CD1c-positive myeloid dendritic cell (primary cell): ENCODE data around the gene WIPF1.

Source experiments
- DNase-seq: peaks from one replicate; pipeline ENCODE4 v3.0.0-alpha.2; 2016; ENCODE audit errors: extremely low spot score

Gene WIPF1

DNA sequence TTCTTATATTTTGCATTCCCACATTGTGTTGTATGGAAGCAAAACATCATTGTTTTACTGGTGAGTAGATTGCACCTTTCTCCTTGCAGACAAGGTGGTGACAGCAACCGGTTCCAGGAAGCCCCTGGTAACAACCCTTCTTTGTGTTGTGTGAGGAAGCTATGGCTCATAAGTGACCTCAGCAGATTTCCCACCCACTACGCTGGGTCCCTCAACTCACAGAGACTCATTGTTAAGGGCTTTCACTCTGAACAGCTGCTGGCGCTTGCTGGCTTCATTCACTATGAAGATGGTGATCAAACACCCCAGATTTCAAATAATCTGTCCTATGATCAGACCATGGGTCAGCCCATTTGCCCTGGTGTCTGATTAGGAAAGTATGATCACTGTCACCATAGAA, 53.4 kb downstream of the WIPF1 start:
- no peak for DNase-seq

- no peak for DNase-seq
Observed at GRCh38 chr2:174540893-174541292, 56.7 kb downstream of the WIPF1 start.

- DNase-seq, result no peak
Observed at GRCh38 chr2:174535757-174536703, 61.6 kb downstream of the WIPF1 start.

GRCh38 chr2:174535083-174535482, 62.5 kb downstream of the WIPF1 start:
- no peak for DNase-seq

GRCh38 chr2:174529916-174530315, 67.7 kb downstream of the WIPF1 start:
- DNase-seq, result no peak

- no peak for DNase-seq
Observed at GRCh38 chr2:174527959-174528358, 69.6 kb downstream of the WIPF1 start.

- no peak for DNase-seq
Observed at GRCh38 chr2:174527101-174527721, 70.4 kb downstream of the WIPF1 start.

DNA sequence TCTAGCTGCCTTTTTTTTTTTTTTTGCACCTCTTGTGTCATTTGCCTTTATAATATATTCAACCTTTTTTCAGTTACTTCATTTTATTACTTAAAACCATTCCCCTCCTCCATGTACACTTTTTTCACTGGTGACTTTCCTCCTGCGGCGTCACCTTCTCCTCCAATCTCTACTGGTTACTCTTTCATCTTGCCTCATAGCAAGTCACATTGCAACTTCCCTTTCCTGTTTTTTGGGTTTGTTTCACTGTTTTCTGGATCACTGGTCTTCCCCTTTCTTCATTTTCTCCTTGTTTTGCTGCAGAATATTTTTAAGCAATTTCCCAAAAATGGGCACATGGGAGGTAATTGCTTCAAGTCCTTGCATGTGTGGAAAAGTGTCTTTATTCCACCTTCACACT, 73.1 kb downstream of the WIPF1 start:
- DNase-seq, result peak; percentile 85

DNA sequence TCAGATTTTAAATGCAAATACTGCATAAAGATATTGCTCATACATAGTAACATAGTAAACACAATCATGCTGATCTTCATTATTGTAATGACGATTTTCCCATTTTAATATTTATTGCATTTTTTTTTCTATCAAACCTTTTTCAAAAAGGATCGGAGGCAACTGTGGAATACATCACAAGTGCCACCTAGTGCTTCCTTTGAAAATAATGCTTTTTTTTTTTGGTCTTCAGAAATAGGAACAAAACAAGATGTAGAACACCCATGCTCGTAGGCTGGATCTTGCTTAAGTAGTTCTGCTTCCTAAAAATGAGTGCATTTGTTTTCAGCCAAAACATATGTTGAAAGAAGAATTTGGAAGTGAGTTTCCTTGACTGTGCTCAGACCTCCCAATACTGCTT, 75.1 kb downstream of the WIPF1 start:
- DNase-seq, result peak; percentile 84

GRCh38 chr2:174518395-174518794, 79.2 kb downstream of the WIPF1 start:
- DNase-seq, result no peak

DNA sequence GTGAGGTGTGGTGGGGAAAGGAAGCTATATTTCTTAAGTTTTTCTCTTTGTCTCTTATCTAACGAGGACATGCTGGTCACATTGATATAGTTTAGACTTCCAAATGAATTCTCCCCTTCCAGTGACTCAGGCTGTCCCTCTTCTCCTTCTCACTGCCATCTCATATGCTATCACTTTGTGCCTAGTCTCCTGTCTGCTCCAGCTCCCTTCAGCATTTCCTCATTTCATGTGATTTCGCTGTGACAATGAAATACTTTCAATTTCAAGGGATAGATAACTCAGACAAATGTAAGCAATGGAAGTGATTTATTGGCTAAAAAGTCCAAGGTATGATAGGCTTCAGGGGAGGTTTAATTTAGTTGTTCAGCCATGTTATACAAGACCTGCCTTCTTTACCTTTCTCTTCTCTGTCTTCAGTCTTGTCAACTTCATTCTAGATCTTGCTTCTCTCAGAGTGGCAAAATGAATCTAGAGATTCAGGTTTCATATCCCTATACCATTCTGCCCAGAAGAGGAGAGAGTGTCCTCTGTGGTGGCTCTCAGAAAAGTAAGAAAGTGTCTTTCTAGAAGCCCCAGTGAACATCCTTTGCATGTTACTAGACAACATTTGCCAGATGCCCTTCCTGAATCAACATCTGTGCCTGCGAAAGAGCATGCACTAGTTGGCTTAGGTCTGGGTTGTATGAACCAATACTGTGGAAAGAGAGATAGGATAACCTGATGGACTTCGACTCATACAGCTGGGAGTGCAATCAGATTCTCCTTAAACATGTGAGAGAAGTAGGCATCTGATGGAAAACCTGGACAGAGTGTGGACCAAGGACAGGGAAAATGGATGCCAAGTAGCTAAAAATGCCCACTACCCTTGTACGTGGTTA, 80.9 kb downstream of the WIPF1 start:
- DNase-seq, result peak; percentile 37

DNA sequence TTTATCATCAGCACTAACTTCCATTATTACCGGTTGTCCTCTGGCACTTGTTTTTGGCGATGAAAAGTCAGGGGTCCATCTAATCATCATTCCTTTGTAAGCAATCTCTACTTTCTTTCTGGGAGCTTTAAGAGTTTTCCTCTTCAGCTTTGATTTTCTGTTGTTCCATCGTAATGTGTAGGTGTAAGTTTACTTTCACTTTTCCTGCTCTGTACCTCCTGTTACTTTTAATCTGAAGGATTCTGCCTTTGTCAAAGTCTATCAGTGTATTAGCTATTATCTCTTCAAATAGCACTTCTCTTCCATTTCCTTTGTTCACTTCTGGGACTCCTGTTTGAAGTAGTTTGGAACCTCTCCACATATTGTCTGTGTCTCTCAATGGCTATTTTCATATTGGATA, 85.3 kb downstream of the WIPF1 start:
- no peak for DNase-seq

GRCh38 chr2:174511580-174512260, 85.9 kb downstream of the WIPF1 start:
- no peak for DNase-seq

DNA sequence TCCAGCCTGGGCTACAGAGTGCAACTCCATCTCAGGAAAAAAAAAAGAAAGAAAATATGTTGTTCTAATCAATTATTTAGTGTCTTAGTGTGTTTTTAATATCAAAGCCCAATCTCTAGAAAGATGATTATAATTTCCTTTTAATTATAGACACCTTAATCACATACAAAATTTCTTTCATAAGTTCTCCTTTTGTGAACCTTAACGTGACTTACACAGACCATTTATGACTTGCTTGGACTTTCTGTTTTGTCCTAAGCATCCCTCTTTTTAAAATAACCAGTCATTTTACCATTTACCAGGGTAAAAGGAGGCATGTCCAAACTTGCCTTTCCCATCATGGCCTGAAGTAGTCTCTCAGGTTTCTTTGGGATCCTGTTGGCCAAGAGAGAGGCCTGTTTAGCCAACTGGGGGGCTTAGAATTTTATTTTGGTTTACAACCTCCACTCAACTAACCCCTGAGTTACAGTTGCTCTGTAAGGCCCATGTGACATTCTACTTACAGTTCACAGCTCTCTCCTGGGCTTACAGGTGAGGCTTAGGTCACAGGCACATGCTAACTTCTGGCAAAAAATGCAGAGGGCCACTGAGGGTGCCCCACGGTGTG, 86.9 kb downstream of the WIPF1 start:
- no peak for DNase-seq
